NCI-H1092 treated with DMSO at 0.1 percent for 48 hours (cell line): Measurements from ENCODE around the gene LIFR.
"Not testable (repeated sequence)": the region's sequence is repeated elsewhere in the genome, so short reads cannot be mapped to it uniquely, and the experiment has no call there.

ENCODE experiments used
- DNase-seq: peaks from one replicate; lab custom pipeline; 2025; lab: John Stamatoyannopoulos, UW

Gene LIFR

DNA sequence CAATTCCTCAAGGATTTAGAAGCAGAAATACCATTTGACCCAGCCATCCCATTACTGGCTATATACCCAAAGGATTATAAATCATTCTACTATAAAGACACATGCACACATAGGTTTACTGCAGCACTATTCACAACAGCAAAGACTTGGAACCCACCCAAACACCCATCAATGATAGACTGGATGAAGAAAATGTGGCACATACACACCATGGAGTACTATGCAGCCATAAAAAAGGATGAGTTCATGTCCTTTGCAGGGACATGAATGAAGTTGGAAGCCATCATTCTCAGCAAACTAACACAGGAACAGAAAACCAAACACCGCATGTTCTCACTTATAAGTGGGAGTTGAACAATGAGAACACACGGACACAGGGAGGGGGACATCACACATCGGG, 39.8 kb downstream of the LIFR start:
- not testable (repeated sequence) for DNase-seq

DNA sequence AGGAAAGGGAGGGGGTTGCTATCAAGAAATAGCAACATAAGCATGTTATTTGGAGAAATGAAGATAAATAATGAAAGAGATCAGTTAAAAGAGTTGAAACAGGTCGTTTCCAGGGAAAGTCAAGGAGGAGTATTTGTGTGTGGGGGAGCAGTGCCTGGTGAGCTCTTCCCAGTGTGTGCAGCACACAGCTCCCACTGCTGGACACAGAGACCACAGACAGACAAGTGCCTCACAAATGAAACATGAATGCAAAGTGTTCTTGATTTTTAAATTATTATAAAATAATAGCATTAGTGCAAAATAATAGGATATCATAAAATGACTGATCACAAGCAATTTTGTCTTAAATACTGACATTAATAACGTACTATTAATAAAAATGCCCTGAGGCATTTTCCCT, 40.8 kb downstream of the LIFR start:
- DNase-seq: peak; percentile 32

DNA sequence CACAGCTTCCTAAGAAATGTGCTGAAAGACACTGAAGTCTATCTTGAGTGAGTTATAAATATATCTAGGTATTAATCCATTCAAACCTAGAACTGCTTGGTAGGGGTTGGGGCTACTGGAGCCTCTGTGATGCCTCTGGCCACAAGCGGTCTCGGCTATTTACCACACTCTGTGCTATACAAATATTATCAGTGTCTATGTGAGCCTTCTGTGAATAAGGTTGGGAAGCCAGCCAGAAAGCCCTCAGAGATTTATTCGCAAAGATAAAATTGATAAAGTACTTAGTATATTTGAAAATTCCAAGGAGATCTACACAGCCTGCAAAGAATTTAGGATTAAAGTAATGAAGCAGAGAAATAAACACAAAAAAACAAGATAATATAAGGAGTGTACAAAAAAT, 41.4 kb downstream of the LIFR start:
- peak; percentile 26 for DNase-seq

DNA sequence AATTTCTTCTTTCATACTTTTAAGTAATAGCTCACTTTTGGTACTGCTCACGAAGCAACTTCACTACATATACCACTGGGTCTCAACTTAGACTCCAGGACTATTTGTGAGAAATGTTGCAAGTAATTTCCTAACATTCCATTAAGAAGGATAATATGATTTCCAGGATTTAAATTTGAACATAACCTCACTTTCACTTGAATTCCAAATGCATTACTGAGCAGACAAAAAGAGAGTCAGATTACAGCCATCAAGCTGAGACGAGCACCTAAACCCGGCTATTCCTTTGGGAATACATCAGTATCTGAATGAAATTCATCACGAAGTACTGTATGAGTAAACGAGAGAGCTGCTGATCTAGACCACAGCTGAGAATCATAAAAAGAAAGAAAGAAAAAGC, 47.3 kb downstream of the LIFR start:
- DNase-seq: no peak

DNA sequence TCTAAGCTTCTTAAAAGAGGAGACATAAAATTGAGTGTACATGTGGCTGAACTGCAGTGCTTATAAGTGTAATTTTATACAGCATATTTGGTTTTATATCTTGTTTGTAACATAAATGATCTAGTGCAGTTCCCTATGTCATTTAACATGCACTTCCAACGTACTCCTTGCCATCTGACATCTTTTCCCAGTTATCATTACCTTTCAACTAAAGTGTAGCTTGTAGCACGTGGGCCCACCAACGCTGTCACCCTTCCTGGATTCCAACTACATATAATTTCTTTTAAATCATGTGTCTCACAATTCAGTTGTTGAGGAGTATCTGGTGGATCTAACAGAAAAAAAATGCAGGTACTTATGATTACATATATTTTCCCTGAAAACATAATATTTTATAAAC, 50.1 kb downstream of the LIFR start:
- no peak for DNase-seq

DNA sequence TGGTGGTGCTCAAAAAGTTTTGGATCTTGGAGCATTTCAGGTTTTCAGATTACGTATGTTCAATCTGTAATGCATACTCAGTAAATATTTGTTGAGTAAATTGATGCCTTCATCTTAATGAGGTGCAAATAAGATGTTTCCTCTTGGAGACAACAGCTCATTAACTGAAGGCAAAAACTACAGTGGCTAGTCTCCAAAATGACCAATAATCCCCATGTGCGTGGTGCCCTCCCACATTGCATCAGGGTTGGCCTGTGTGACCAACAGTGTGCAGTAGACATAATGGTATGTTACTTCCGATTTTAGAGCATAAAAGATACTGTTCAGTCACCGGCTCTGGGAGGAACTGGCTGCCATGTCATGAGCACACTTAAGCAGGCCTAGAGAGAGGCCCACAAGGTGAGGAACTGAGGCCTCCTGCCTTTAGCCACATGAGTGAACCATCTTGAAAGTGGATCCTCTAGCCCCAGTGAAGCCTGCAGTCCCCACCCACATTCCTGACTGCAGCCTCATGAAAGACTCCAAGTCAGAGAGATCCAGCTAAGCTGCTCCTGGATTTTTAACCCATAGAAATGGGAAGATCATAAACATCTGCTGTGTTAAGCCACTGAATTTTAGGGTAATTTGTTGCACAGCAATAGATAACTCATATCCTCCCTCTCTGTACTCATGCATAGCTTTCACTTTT, 55.7 kb downstream of the LIFR start:
- DNase-seq: no peak

DNA sequence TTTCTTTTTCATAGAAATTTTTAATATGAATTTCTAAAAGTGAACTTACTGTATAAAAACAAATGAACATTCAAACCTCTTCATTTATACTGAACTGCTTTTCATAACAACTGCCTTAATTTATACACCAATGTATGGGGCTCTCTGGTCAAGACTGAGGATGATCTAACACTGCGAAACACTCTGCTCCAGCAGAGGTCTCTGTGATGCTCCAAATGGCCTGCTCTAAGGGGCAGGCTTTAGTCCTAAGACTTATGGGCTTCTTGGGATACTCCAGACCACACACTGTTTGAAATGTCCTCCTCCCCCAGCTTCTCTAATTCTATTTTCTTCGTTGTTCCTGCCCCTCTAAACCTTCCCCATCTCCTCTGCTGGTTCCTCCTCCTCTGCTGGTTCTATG, 58.5 kb downstream of the LIFR start:
- DNase-seq: no peak

DNA sequence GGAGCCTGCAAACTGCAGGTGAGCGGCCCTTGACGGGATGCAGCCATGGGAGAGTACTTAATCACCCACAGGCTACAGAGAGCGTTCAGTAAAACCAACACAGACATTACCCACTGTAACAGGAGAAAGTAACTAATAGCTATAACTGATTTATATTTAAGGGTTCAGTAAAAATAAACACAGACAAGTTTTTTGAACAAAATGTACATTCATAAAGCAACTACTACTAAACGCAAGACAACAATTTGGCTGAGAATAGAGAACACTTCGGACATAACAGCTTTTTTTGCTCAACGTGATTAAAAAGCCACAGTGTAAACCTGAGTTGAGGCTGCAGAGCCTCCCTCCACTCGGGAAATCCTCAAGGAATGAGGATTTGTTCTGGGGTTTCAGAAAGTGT, 61.7 kb downstream of the LIFR start:
- DNase-seq: no peak

DNA sequence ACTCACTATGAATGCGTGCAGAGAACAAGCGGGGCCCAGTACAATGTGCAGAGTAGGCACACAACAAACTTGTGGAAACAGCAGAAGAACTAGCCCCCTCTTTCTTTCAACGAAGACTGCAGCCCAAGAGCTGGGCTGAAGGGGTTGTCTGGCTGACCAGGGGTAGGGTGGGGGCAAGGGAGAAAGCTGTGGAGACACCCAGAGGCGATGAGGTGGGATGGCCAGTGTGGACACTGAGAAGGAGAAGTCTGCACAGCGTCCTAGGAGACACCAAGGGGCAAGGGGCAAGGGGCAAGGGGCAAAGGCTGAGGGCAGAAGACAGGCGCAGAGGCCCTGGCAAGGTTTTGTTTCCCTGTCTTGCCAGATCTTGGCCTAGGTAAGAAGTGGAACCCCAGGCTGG, 62.3 kb downstream of the LIFR start:
- no peak for DNase-seq

DNA sequence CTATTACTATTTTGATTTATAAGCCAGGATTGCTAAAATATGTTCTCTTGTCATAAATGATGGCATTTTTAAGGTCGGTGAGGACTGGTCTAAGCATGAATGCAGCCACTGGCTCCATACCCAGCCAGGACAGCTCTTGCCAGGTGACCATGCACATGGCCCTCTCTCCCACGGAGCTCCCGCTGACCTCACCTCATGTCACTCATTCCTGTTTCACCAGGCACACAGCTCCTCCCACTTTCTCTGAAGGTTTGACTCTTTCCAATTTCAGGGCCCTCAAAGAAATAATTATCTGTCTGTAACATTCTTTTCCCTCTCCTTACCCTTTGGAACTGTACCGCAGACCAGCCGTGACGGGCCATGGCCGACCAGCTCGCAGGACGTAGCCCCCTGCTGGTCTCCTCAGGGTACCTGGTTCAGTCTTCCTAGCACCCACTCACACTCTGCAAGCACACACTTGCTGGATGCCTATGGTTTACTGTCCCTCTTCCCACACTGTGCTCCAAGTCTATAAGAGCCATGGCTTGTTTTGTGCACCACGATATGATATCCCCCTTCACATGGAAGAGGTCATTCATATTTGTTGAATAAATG, 72.5 kb downstream of the LIFR start:
- no peak for DNase-seq

DNA sequence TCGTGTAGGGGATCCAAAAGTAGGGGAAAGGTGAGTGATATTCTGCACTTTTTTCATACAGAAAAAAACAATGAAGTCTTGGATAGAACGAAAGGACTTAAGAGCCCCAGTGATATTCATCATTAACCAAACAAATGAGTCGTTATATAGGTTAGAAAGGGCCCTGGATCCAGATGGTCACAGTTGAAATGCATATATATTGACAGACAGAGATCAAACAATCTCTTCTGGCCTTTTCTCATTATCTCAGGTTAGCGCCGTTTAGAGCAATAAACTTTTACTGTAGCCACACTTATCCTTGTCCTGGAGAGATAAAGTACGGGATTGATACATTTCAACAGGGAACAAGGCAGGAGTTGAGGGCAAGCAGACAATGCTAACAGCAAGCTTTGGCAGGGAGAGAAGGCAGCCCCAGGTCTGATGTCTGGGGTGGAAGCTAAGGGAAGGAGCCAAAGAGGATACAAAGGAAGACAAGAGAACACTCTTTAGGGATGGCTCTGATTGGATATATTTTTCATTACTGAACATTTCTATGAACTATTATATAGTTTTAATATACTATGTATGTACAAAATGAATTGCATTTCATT, 77.0 kb downstream of the LIFR start:
- DNase-seq: no peak

DNA sequence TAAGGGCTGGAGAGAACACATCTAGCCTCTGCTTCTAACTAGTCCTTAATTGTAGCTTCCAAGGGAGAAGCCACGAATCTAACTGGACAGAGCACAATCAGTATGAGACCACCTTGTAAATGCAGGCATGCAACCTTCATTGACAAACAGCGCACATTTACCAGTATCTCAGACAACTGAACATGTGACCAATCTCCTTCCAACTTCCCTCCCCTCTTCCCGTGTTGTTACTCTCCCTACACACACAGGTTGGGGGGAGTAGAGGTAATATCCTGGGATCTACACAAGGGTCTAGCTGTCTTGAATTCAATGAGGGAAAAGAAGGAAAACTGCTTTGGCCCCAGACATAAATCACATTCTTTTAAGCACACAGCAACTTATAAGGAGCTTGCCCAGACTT, 77.6 kb downstream of the LIFR start:
- no peak for DNase-seq

DNA sequence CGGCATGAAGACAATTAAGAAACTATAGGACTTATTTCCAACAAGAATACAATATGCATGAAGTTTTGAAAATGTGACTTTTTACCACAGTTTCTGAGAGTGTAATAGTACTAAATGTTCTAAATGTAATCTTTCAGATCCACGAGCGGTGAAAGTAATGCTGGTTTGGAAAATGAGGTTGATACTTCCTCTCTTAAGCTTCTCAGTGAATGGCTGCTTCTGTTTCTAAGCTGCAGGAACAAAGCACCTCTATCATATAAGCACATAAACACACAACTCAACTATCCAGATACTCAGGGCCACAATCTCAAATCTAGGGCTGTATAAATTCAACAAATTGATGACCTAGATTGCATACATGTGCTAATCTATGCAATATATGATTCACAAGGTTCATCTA, 78.3 kb downstream of the LIFR start:
- DNase-seq: no peak

DNA sequence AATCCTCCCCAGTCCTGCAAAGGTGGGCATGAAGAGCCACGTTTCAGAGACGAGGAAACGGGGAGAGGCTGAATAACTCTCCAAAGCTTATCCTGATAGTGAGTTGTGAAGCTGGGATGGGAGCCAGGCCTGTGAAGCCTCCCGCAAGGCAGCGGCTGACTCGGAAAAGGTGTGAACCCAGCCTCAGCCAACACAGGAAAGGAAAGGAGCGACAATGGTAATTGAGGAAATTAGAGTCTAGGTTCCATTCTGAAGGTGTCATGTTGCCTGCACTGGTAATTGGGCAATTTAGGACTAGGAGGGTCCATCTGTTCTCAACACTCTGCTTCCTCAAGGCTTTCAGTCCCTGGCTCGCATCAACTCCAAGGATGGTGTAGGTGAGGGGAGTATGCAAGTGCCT, 83.4 kb downstream of the LIFR start:
- DNase-seq: peak; percentile 32

DNA sequence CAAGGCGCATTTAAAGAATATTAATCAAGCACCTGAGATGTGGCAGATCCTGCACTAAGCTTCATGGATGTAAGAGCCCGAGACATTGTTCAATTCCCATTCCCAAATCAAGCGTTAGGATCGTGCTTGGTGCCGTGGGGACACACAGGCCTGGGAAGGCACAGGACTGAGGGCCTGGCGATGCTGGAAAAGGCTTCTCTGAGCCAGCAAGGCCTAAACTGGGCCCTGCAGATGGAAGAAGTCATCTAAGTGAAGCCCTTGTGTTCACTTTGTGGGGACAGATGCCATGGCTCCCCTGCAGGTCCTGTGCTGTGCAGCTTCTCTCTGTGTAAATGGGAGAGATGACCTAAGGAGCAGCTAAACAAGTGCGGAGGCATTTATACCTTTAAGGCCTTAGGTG, 83.9 kb downstream of the LIFR start:
- no peak for DNase-seq

DNA sequence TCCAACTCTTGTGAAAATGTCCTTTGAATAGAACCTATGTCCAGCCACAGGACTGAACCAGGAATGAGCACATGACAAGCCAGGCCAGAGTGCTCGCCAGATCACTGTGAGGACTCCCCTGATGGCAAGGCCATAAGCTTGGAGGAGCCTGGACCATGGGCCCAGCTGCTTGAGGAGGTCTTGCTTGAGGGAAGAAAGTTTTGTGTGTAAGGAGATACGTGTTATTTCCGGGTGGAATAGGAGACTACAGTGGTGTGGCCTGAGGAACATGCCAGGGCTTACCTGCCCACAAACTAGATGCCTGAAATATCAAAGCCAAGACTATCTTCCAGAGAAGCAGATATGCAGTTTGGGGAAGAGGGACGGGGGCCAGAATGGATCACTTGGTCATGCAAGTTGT, 84.7 kb downstream of the LIFR start:
- no peak for DNase-seq

DNA sequence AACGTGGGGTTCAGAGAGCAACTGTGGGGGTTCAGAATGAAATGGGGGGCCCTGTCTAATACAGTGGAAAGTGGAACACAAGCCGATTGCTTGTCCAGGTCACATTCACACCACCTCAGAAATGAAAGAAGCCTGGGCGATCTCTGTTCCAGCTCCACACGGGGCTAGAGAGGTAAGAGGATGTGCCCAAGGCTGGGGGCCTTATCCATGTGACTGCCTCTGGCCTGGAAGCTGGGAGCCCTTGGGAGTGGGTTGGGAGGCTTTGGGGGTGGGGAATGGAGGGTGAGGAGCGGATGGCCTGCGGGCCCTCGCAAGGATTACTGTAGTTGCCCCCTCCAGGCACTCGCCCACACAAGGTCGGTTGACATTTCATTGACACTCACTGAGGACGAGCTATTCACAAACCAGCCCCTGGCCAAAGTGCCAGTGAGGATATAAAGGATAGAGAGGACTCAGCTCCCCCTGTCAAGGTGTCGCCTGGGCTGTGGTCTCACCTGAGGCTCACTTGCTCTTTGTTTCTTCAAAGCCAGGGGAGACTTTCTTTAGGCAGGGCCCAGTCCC, 86.7 kb downstream of the LIFR start:
- DNase-seq: no peak

DNA sequence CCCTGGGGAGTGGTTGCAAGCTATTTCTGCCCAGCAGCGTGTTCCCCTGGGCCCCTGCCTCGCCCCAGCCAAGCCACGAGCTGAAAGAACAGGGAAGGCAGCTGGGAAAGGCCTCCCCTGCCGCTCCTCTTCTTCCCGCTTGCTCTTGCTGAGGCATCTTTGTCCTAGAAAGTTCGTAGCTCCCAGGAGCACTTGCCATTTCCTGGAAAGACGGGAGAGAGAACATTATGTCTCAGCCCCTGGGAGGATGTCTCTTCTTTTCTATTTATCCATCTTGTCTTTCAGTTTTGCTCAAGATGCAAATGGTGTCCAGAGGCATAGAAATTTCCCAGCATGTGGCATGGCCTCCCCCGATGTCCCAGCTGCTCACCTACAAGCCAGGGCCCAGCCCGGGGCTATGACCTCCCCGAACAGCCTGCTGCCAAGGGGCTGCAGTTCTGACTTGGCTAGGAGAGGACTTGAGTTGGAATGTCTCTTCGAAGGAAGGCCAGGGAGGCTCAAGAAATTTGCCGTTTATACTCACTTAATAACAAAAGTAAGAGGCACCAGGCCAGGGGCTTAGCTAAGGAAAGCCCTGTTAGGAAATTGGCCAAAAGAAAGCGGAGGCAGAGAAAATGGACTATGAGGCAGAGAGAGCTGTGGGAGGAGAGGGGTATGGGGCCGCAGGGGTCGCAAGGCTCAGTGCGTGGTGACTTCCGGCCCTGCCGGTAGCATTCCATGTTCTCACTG, 87.3 kb downstream of the LIFR start:
- DNase-seq: no peak

DNA sequence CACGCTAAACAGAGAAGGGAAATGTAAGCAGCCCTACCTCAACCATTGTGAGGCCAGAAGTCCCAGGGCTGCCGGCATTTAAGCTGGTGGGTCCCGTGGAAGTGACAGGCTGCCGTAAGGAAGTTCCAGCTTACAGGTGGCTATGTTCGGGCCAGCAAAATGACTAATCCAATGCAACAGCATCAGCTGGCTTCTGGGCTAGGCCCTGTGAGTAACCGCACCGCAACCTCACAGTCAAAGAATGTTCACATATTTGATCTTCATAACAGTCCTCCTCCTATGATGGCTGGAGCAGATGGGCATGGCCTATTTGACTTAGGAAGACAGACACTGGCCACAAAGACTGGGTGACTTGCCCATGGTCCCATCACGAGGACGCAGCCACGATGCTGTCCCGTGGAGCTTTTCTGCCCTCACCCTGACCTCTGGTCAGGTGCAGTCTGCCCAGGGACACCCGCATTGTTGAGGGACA, 88.2 kb downstream of the LIFR start:
- no peak for DNase-seq

DNA sequence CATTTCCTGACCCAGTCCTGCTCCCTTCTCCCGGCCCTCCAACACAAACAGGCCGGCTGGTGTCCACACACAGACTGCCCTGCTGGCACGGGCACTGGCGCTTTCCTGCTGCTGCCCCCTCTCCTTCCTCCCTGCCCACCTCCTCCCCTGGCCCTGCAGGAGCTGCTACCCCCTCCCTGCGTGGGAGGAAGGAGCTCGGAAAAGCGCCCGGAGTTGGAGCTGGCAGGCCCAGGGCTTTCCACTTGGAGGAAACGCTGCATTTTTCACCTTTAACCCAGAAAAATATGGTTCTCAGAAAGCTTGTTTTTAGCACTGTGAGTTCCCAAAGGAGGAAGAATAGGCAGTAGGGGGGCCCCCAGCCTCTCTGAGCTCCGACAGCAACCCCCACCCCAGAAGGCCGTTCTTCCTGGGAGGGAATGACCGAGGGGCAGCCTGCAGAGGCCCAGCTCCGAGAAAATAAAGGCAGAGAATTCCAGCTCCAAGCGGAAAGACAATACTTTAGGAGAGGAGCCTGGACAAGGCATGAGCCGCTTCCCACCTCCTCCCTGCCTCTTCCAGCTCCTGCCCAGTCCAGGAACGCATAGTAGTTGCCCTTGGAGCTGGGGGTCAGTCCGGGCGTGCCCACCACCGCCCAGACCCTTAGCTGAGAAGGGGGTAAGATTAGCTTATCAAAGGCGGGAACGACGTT, 88.9 kb downstream of the LIFR start:
- DNase-seq: no peak

DNA sequence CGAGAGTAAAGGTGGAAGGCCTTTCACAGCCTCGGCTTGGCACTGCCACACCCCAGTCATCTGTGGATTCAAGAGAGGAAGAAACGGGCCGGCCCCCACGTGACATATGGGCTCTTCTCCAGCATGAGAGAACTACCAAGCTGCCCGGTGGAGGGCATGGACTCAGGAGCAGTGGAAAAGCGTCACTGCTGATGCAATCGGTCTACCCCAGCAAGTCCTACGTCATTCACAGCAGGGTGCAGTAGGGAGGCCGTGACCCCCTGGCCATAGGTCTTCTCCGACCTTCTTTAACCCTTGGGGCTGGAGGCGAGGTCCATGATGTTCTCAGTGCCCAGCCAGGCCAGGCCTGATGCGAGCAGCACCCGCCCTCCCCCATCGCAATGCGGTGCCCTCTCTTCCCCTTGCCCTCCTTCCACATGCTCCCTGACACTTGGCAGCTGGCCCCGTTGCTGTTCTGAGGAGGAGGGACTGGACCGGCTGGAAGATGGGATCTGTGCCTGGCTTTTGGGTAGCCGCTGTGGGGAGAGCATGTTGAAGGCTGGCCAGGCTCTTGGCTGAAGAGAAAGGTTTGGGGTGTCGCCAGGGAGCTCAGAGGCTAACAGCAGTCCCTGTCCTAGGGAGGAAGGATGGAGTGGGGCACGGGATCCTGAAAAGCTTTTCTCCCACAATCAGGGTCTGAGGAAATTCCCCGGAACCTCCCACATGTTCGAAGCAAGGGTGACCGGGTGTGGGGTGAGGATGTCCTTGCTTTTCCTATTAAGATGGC, 89.8 kb downstream of the LIFR start:
- DNase-seq: no peak
